ENCODE results near the gene PRR29. TPM values are rescaled to one million over a fixed set of nuclear protein-coding genes. Genes with fewer than 3 reads are reported as not detected.

PRR29 gene
- total and polyA plus RNA-seq, 2 donors (not counting 3 experiments of a cell fraction or from before 2014, with no cell fraction given), result 0.39 to 1.2 TPM

- Histone ChIP-seq H3K27me3 (ENCODE audit: control insufficient read depth in 2 of 2, insufficient read depth in 2 of 2, low read length in 2 of 2) (peaks cover 2 to 6% of the 10 kb centered on the region in 2 experiments), H3K27ac (ENCODE audit: insufficient read depth, low read depth, low read length) (no peak overlapping the region), H3K9me1 (replicated peaks; ENCODE audit: control insufficient read depth, extremely low read depth, insufficient read depth, low read length) (no peaks in the 10 kb centered on the region), H3K36me3 (ENCODE audit: control insufficient read depth in 2 of 2, extremely low read depth in 1 of 2, insufficient read depth in 2 of 2, low read length in 2 of 2) (no peaks in the 10 kb centered on the region), H3K4me2 (ENCODE audit: insufficient read depth, low read length) (no peak overlapping the region), H3K9ac (replicated peaks; ENCODE audit: extremely low read depth, insufficient read depth, low read length) (no peak overlapping the region), H3K79me2 (ENCODE audit: control insufficient read depth, insufficient read depth, low read length) (no peaks in the 10 kb centered on the region), H3K9me3 (replicated peaks; ENCODE audit: control insufficient read depth, insufficient read depth, low read length) (no peaks in the 10 kb centered on the region), H3K4me3 (replicated peaks in 1 of 3; ENCODE audit: insufficient read depth in 1 of 3, low read depth in 1 of 3, low read length in 3 of 3) (no peak overlapping the region), H3K4me1 (ENCODE audit: control insufficient read depth, extremely low read depth, insufficient read depth, low read length) (peaks cover 9% of the 10 kb centered on the region), H4K20me1 (replicated peaks; ENCODE audit: control insufficient read depth, extremely low read depth, insufficient read depth, low read length) (no peaks in the 10 kb centered on the region), H2AFZ (ENCODE audit: low read depth, low read length) (no peak overlapping the region)
- DNase-seq (ENCODE audit: low read depth, low spot score), result no peak
- intact Hi-C loops (cut with micrococcal nuclease) (loop anchor here (1.0 to 2.0 kb wide), 2 partner anchors 43 to 70 kb away; no protein-coding TSS in a partner anchor), dilution Hi-C loops (cut with MboI; ENCODE audit: extremely low pct_ligation_motif_present, low sequenced_read_pairs) (no loop called here)
- TF ChIP-seq POLR2A (IDR thresholded peaks at IDR 0.05; ENCODE audit: low read depth, low read length) (no peak), POLR2AphosphoS5 (IDR thresholded peaks at IDR 0.05; ENCODE audit: insufficient read depth, low read depth, low read length) (no peak), GATA2 (IDR thresholded peaks at IDR 0.05; ENCODE audit: insufficient read depth, insufficient read length, low read depth, low read length) (no peak), JUN (IDR thresholded peaks at IDR 0.05; ENCODE audit: borderline replicate concordance, insufficient read depth, insufficient read length, low read depth) (no peak), FOS (IDR thresholded peaks at IDR 0.05; ENCODE audit: borderline replicate concordance, insufficient read depth, low read length) (no peak), MYC (IDR thresholded peaks at IDR 0.05; ENCODE audit: low read depth, low read length) (no peak), MAX (IDR thresholded peaks at IDR 0.05; ENCODE audit: insufficient read depth, insufficient read length) (no peak), EZH2 (IDR thresholded peaks at IDR 0.05; ENCODE audit: borderline replicate concordance, low read depth, low read length, severe bottlenecking) (no peak)
- CTCF ChIA-PET, result interaction anchor here (0.9 to 12.0 kb wide), 21 partner anchors 9 to 166 kb away, joined by 3 to 183 read pairs (median 8); partner anchors contain the start of genes CSHL1, GH1, ICAM2 and PRR29
- FAIRE-seq, result no peak
- POLR2A ChIA-PET, result no interaction called here
- BruUV-seq (replicated peaks), result no TSS peak
Measured at GRCh38 chr17:63989622-63990345, 8.4 kb upstream of the PRR29 start.
